ENCODE data around the gene ANKRD1. TPM values are rescaled to one million over a fixed set of nuclear protein-coding genes. Genes with fewer than 3 reads are reported as not detected.

ANKRD1 gene
- total RNA-seq, 1 experiment from 2014 or later = 3.7 TPM

- peak; percentile 40 to 71 for DNase-seq
- peak overlapping the region; percentile 68 for H3K27ac ChIP-seq
Measured at GRCh38 chr10:90871279-90871765, 49.6 kb downstream of the ANKRD1 start.

DNA sequence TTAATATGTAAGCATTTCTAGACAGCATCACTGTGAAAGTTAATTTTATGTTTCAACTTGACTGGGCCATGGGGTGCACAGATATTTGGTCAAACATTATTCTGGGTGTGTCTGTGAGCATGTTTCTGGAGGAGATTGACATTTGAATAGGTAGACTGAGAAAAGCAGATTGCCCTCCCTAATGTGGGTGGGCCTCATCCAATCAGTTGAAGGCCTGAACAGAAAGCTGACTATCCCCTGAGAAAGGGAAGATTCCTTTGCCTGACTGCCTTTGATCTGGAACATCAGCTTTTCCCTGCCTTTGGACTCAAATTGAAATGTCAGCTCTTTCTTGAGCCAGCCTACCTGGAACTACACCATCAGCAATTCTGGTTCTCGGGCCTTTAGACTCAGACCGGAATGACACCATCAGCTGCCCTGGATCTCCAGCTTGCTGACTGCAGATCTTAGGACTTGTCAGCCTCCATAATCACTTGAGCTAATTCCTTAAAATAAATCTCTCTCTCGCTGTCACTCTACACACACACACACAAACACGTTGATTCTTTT is 54.8 kb downstream of the ANKRD1 start:
- no peak overlapping the region for H3K27ac ChIP-seq
- H3K36me3 ChIP-seq = no peaks in the 10 kb centered on the region
- no peaks in the 10 kb centered on the region for H3K4me1 ChIP-seq
- H3K9me3 ChIP-seq (replicated peaks) = no peaks in the 10 kb centered on the region
- no peak overlapping the region for H3K4me3 ChIP-seq
- no peak for DNase-seq
- H3K27me3 ChIP-seq = no peaks in the 10 kb centered on the region

More at GRCh38 chr10:90871279-90871765, 49.6 kb downstream of the ANKRD1 start:
- no peaks in the 10 kb centered on the region for H3K27me3 ChIP-seq
- peak overlapping the region; percentile 94 for H3K4me3 ChIP-seq
- H3K9me3 ChIP-seq (replicated peaks) = no peaks in the 10 kb centered on the region
- no peaks in the 10 kb centered on the region for H3K4me1 ChIP-seq
- H3K36me3 ChIP-seq = no peaks in the 10 kb centered on the region

- Histone ChIP-seq H3K27ac (no peak overlapping the region), H3K4me3 (no peak overlapping the region), H3K9me3 (replicated peaks) (no peaks in the 10 kb centered on the region), H3K27me3 (no peaks in the 10 kb centered on the region), H3K36me3 (no peaks in the 10 kb centered on the region), H3K4me1 (no peaks in the 10 kb centered on the region)
- no peak for DNase-seq
Measured at GRCh38 chr10:90865401-90865800, 55.5 kb downstream of the ANKRD1 start.

DNA sequence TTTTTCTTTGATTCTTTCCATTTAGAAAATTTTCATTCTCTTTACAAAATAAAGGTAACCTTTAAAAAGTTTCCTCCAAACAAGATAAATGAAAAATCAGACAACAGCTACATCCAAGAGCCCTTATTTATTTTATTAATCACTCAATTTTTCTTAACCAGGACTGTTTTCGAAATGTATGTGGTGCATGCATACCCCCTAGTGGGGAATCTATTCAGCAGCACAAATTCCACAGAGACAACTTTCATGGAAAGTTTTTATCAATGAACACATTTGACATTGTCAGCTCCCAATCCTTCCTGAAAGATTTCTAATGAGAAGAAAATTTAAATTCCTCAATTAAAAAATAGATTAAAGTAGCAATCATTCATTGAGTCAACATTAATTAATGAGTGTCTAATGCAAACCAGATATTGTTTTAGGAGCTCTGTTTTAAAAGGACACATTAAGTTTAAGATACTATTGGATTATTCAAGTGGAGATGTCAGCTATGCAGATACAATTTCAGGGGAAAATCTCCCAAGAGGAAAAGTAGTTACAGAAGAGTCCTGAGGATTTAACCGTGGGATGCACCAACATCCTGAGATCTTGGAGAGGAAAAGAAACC is 57.9 kb downstream of the ANKRD1 start:
- H3K27me3 ChIP-seq = no peaks in the 10 kb centered on the region
- no peaks in the 10 kb centered on the region for H3K4me1 ChIP-seq
- no peak overlapping the region for H3K4me3 ChIP-seq
- DNase-seq = peak in 1 of 2 experiments; percentile 16
- no peaks in the 10 kb centered on the region for H3K36me3 ChIP-seq
- H3K27ac ChIP-seq = no peak overlapping the region
- no peaks in the 10 kb centered on the region for H3K9me3 ChIP-seq (replicated peaks)

Other genes starting within 250 kb of the ANKRD1 start
- 0.25 and 0.26 TPM in 2 replicates for gene HTR7, start 63.0 kb downstream of the ANKRD1 start, total RNA-seq (2014; rRNA removed; shearing (Covaris generic))
- gene RPP30, start 49.1 kb downstream of the ANKRD1 start, total RNA-seq (2014; rRNA removed; shearing (Covaris generic)) = 47.6 and 54.9 TPM in 2 replicates